Upper lobe of left lung (tissue), 6 donors: Measurements from ENCODE around the gene ACKR3. TPM values are rescaled to one million over a fixed set of nuclear protein-coding genes. Genes with fewer than 3 reads are reported as not detected.

ENCODE experiments used
- ATAC-seq, 2 donors: fragments of 200-7000 bp; cut with Tn5 transposase; one replicate each; pipeline ENCODE4 v1.9.1; 2022; ENCODE audit warnings: mild to moderate bottlenecking in 2 of 2, moderate library complexity in 2 of 2; ENCODE audit not compliant: low FRiP score in 2 of 2
- DNase-seq, 2 donors: peaks; one replicate each; pipeline ENCODE4 v3.0.0-alpha.2; 2019 to 2020
- H3K27ac ChIP-seq, 4 donors: fragments of 200-600 bp; sonication (generic); one replicate each; pipeline ENCODE4 v1.5.1; 2016 to 2019
- H3K27me3 ChIP-seq, 4 donors: fragments of 200-600 bp; sonication (generic); one replicate each; pipeline ENCODE4 v1.5.1; 2017 to 2019
- H3K36me3 ChIP-seq, 4 donors: fragments of 200-600 bp; sonication (generic); one replicate each; pipeline ENCODE4 v1.5.1; 2016 to 2019
- H3K4me1 ChIP-seq, 4 donors: fragments of 200-600 bp; sonication (generic); one replicate each; pipeline ENCODE4 v1.5.1; 2018 to 2019
- H3K4me3 ChIP-seq, 4 donors: fragments of 200-600 bp; sonication (generic); one replicate each; pipeline ENCODE4 v1.5.1; 2017 to 2019; ENCODE audit warnings: mild to moderate bottlenecking in 2 of 4, moderate library complexity in 1 of 4
- H3K9me3 ChIP-seq, 4 donors: fragments of 200-600 bp; sonication (generic); one replicate each; pipeline ENCODE4 v1.5.1; 2018 to 2019
- EP300 ChIP-seq, 4 donors: sonication (generic); formaldehyde crosslinking; IDR thresholded peaks; one replicate each; pipeline ENCODE4 v1.5.1; 2017; ENCODE audit warnings: antibody characterized with exemption in 4 of 4, control low read depth in 2 of 4
- POLR2A ChIP-seq, 4 donors: fragments of 450-650 bp; IDR thresholded peaks; one replicate each; pipeline ENCODE4 v1.5.1; 2016 to 2017; ENCODE audit warnings: antibody characterized with exemption in 4 of 4, mild to moderate bottlenecking in 2 of 4
- POLR2AphosphoS5 ChIP-seq, 2 donors: sonication (generic); formaldehyde crosslinking; IDR thresholded peaks; one replicate each; pipeline ENCODE4 v1.5.1; 2017; ENCODE audit warnings: antibody characterized with exemption in 2 of 2
- WGBS, 2 donors: methylation state at CpG; one replicate each; pipeline ENCODE4 v1.1.5; 2017 to 2018; 5-methylcytosine and 5-hydroxymethylcytosine counted together
- total RNA-seq, 6 donors: library from RNA; depleted of rRNA in 4 of 6; stranded (reverse); fragments of >200 nt in 4 of 6; gene quantifications; one replicate each; pipeline versions ENCODE4 v1.1.0 to v1.2.1, GENCODE V29; 2016 to 2021
- TF ChIP-seq, protein P1 (sequence below), 6 experiments: fragments of 450-650 bp in 4 of 6; fragments of 200-600 bp in 2 of 6; sonication (generic) in 2 of 6; IDR thresholded peaks; one replicate each; pipeline ENCODE4 v1.5.1; 2016 to 2019; ENCODE audit warnings: antibody characterized with exemption in 6 of 6
- donor health status: DM: no; HTN: no; CAD: no; lungs with moderate emphysema.
- donor health status: DM: no; HTN: yes; CAD: no; lungs with severe emphysema.

Gene ACKR3
- total RNA-seq, 6 donors from 2014 or later = 3.9 to 28.5 (median 10.5) TPM

DNA sequence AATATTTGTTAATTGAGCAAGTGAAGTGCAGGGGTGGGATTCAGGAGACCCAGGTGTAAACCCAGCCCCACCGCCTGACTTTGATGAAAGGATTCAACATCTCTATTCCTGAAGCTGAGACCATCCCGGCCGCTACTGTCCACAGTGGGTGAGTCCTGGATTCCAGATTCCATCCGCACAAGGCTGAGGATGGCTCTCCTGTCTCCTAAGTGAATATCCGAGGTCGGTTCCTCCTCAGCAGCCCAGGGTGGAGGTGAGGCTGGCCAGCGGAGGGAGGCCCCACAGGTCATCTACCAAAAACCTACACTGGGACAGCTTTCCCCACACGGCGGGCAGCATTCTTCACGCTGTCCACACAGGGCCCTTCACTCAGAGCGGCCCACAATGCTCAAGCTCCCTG lies 57.6 kb downstream of the ACKR3 start:
- no peak for ATAC-seq
- TF ChIP-seq, protein P1, sequence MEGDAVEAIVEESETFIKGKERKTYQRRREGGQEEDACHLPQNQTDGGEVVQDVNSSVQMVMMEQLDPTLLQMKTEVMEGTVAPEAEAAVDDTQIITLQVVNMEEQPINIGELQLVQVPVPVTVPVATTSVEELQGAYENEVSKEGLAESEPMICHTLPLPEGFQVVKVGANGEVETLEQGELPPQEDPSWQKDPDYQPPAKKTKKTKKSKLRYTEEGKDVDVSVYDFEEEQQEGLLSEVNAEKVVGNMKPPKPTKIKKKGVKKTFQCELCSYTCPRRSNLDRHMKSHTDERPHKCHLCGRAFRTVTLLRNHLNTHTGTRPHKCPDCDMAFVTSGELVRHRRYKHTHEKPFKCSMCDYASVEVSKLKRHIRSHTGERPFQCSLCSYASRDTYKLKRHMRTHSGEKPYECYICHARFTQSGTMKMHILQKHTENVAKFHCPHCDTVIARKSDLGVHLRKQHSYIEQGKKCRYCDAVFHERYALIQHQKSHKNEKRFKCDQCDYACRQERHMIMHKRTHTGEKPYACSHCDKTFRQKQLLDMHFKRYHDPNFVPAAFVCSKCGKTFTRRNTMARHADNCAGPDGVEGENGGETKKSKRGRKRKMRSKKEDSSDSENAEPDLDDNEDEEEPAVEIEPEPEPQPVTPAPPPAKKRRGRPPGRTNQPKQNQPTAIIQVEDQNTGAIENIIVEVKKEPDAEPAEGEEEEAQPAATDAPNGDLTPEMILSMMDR (IDR thresholded peaks at IDR 0.05) = no peak
- no peak for TF ChIP-seq POLR2AphosphoS5 (IDR thresholded peaks at IDR 0.05)
- TF ChIP-seq EP300 (IDR thresholded peaks at IDR 0.05) = no peak
- no peak for TF ChIP-seq POLR2A (IDR thresholded peaks at IDR 0.05)
- WGBS, 2 donors = 97 to 98% methylated on average over 11 of the region's 11 CpGs
- no peaks in the 10 kb centered on the region for H3K9me3 ChIP-seq
- H3K4me1 ChIP-seq = no peaks in the 10 kb centered on the region
- H3K36me3 ChIP-seq = no peaks in the 10 kb centered on the region
- DNase-seq = no peak
- H3K27me3 ChIP-seq = no peaks in the 10 kb centered on the region
- no peak overlapping the region for H3K4me3 ChIP-seq
- H3K27ac ChIP-seq = no peak overlapping the region

DNA sequence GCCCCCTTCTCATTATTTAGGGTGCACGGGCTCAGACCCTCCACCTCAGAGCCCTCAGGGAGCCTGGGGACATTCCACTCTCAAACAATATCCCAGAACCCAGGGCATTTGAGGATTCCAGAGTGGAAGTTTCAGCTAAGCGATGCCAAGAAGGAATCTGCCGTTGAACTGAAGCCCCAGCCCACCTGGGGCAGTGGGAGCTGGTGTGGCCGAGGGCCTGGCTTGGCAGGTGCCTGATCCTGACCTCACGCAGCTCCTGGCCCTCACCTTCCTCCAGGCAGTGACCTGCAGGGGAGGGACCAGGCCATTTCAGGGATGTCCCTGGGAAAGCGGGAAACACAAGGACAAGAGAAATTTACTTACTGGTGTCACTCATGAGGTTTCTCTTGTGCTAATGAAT lies 58.2 kb downstream of the ACKR3 start:
- Histone ChIP-seq H3K9me3 (no peaks in the 10 kb centered on the region), H3K36me3 (no peaks in the 10 kb centered on the region), H3K27me3 (no peaks in the 10 kb centered on the region), H3K27ac (no peak overlapping the region), H3K4me1 (no peaks in the 10 kb centered on the region), H3K4me3 (no peak overlapping the region)
- no peak for ATAC-seq
- no peak for TF ChIP-seq POLR2AphosphoS5 (IDR thresholded peaks at IDR 0.05)
- no peak for TF ChIP-seq EP300 (IDR thresholded peaks at IDR 0.05)
- no peak for TF ChIP-seq POLR2A (IDR thresholded peaks at IDR 0.05)
- TF ChIP-seq, protein P1 (IDR thresholded peaks at IDR 0.05) = no peak
- DNase-seq = peak in 1 of 2 donors; percentile 14
- WGBS, 2 donors = 85 to 91% methylated on average over 3 to 6 of the region's 6 CpGs

DNA sequence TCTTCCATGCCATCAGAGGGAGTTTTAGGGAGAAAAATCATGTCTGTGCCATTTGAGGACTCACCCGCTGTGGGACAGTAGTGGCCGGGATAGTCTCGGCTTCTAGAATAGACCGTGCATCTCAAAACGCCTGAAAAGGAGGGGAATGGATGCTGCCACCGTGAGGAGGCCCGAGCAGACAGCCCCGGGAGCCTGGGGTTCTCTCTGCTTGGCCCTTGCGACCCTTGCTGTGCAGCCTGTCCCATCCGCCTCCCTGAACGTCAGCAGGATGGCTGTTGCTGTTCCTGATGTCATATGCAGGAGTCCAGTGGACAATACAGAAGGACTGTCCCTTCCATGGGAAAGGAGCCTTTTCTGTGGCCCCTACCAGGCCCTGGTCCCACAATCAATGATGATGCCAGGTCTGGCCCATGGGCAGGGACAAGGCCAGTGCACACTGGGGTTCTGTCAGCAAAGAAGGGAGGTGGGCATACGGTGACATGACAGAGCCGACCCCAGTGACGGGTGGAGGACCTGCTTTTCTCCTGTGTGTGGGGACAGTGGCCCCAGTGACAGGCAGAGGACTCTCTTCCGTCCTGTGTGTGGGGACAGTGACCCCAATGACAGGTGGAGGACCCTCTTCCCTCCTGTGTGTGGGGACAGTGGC lies 58.8 kb downstream of the ACKR3 start:
- no peaks in the 10 kb centered on the region for H3K36me3 ChIP-seq
- no peaks in the 10 kb centered on the region for H3K27me3 ChIP-seq
- no peaks in the 10 kb centered on the region for H3K9me3 ChIP-seq
- no peak for ATAC-seq
- no peaks in the 10 kb centered on the region for H3K4me1 ChIP-seq
- no peak overlapping the region for H3K4me3 ChIP-seq
- peak in 1 of 2 donors; percentile 11 for DNase-seq
- 90 to 91% methylated on average over 8 to 15 of the region's 15 CpGs for WGBS, 2 donors
- H3K27ac ChIP-seq = no peak overlapping the region
- TF ChIP-seq POLR2AphosphoS5 (IDR thresholded peaks at IDR 0.05) = no peak
- TF ChIP-seq POLR2A (IDR thresholded peaks at IDR 0.05) = no peak
- TF ChIP-seq EP300 (IDR thresholded peaks at IDR 0.05) = no peak

DNA sequence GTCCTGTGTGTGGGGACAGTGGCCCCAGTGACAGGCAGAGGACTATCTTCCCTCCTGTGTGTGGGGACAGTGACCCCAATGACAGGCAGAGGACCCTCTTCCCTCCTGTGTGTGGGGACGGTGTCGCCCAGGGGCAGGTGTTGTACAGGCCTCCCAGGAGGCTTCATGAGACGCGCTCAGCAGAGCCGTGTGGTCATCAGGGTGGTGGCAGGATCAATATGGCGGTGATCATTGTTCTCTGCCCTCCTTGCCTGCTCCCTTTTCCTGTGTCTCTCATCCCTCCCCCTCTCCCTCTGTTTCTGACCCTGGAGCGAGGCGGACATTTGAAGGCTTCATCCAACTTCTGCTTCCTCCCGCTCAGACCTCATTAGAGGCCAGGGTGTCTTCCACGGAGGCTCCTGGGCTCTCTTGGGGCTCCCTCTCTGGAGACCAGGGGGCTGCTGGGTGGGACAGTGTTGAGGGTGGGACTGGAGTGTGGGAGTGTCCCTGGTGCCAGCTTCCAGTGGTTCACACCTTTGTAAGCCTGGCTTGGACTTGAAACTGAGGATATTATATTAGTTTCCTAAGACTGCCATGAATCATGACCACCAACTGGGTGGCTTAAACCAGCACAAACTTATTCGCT lies 59.5 kb downstream of the ACKR3 start:
- DNase-seq (peak in 1 of 2 donors; percentile 10), ATAC-seq (no peak)
- 85 to 96% methylated on average over 11 of the region's 11 CpGs for WGBS, 2 donors
- no peak for TF ChIP-seq POLR2AphosphoS5 (IDR thresholded peaks at IDR 0.05)
- TF ChIP-seq POLR2A (IDR thresholded peaks at IDR 0.05) = no peak
- TF ChIP-seq EP300 (IDR thresholded peaks at IDR 0.05) = no peak
- TF ChIP-seq, protein P1 (IDR thresholded peaks at IDR 0.05) = no peak
- Histone ChIP-seq H3K4me3 (no peak overlapping the region), H3K36me3 (no peaks in the 10 kb centered on the region), H3K9me3 (no peaks in the 10 kb centered on the region), H3K27me3 (no peaks in the 10 kb centered on the region), H3K4me1 (no peaks in the 10 kb centered on the region), H3K27ac (no peak overlapping the region)

DNA sequence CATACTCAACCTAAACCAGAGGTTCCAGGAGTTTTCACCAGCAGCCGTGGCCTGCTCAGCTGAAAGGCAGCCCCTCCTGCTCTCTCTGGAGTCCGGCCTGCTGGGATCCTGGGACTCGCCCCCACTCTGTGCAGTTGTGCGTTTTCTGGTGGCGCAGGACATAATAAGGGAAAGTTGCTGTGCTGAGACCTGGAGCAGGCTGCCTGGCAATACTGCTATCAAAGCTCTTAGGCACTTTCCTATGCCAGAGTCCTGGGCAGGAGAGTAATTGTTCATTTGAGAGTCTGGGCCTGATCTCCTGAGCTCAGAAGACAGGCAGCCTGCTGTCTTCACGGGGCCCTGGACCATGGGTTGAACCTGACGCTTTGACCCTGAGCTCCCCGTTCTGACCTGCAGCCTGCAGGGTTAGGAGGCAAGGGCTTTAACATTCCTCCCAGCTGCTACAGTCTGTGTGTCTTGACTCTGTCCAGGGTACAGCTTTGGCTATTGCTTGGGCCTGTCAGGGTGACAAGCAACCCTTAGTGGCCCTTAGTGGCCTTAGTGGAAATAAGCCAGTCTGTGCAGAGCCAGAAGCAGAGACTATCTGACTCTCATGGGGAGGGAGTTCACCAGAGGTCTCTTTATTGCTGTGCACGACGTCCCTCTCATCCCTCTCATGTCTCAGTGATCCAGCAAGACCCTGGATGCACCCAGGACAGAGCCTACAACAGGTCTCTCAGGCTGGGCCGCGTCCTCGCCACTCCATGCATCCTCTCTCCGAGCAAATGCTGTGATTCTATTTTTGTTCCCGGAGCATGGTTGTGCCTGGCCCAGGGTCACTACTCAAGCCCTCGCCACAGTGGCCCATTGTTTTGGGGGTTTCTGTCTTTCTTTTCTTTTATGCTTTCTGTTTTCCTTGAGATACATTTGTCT lies 60.6 kb downstream of the ACKR3 start:
- Histone ChIP-seq H3K27me3 (no peaks in the 10 kb centered on the region), H3K9me3 (no peaks in the 10 kb centered on the region), H3K36me3 (no peaks in the 10 kb centered on the region), H3K27ac (no peak overlapping the region), H3K4me3 (no peak overlapping the region), H3K4me1 (no peaks in the 10 kb centered on the region)
- ATAC-seq (no peak), DNase-seq (peak in 1 of 2 donors; percentile 19)
- TF ChIP-seq, protein P1 (IDR thresholded peaks at IDR 0.05) = no peak
- no peak for TF ChIP-seq EP300 (IDR thresholded peaks at IDR 0.05)
- no peak for TF ChIP-seq POLR2A (IDR thresholded peaks at IDR 0.05)
- TF ChIP-seq POLR2AphosphoS5 (IDR thresholded peaks at IDR 0.05) = no peak
- WGBS, 2 donors = 92 to 93% methylated on average over 9 to 16 of the region's 16 CpGs
